Sigmoid colon (tissue), 4 donors: ENCODE results near the gene JAKMIP2.

Source experiments
- CTCF ChIP-seq, 4 experiments: fragments of 450-650 bp in 3 of 4; fragments of 200-600 bp in 1 of 4; IDR thresholded peaks; one replicate each; pipeline ENCODE4 v1.5.1; 2016 to 2019; ENCODE audit warnings: antibody characterized with exemption in 4 of 4, mild to moderate bottlenecking in 3 of 4, moderate library complexity in 2 of 4
- POLR2A ChIP-seq, 2 donors: fragments of 450-650 bp; IDR thresholded peaks; one replicate each; pipeline ENCODE4 v1.6.1; 2016; ENCODE audit warnings: antibody characterized with exemption in 2 of 2, mild to moderate bottlenecking in 2 of 2, moderate library complexity in 2 of 2
- POLR2AphosphoS5 ChIP-seq, 4 donors: sonication (generic); formaldehyde crosslinking; IDR thresholded peaks; one replicate each; pipeline ENCODE4 v1.6.1; 2017; ENCODE audit warnings: antibody characterized with exemption in 4 of 4

- TF ChIP-seq POLR2A (IDR thresholded peaks at IDR 0.05) (no peak), CTCF (IDR thresholded peaks at IDR 0.05) (no peak), POLR2AphosphoS5 (IDR thresholded peaks at IDR 0.05) (no peak)
Observed at GRCh38 chr5:147675168-147675567, 107.4 kb downstream of the JAKMIP2 start.
